GM12878 (cell line): ENCODE measurements around the gene INPP4B. TPM values are rescaled to one million over a fixed set of nuclear protein-coding genes. Genes with fewer than 3 reads are reported as not detected.

Experiments
- DPF2 ChIP-seq: fragments of 450-650 bp; IDR thresholded peaks from 2 replicates; pipeline ENCODE4 v1.6.1; 2017; ENCODE audit warnings: mild to moderate bottlenecking
- ETV6 ChIP-seq, 2 experiments: fragments of 450-650 bp in 1 of 2; IDR thresholded peaks in 1 of 2; conservative IDR thresholded peaks in 1 of 2; 2 replicates each; pipeline ENCODE4 v1.6.1; 2014; ENCODE audit warnings: antibody characterized with exemption in 1 of 2, borderline replicate concordance in 1 of 2, low read depth in 1 of 2, mild to moderate bottlenecking in 1 of 2, moderate library complexity in 1 of 2
- HDAC6 ChIP-seq: fragments of 200-600 bp; sonication (generic); IDR thresholded peaks from one replicate; pipeline ENCODE4 v1.8.0; 2017; ENCODE audit warnings: antibody characterized with exemption; ENCODE audit not compliant: unreplicated experiment
- MEF2A ChIP-seq: IDR thresholded peaks from 2 replicates; pipeline ENCODE4 v1.6.1; 2011; ENCODE audit warnings: low read depth, mild to moderate bottlenecking, low read length, moderate library complexity; ENCODE audit not compliant: insufficient read depth
- NFXL1 ChIP-seq: fragments of 450-650 bp; IDR thresholded peaks from 2 replicates; pipeline ENCODE4 v1.6.1; 2017; ENCODE audit warnings: antibody characterized with exemption, mild to moderate bottlenecking, borderline replicate concordance
- PAX5 ChIP-seq: IDR thresholded peaks from 2 replicates; pipeline ENCODE4 v1.6.1; 2011; ENCODE audit warnings: low read depth, low read length, borderline replicate concordance
- POLR2A ChIP-seq: IDR thresholded peaks from 2 replicates; pipeline ENCODE4 v1.6.1; 2011; ENCODE audit warnings: low read depth, mild to moderate bottlenecking, low read length
- RELA ChIP-seq: fragments of 450-650 bp; IDR thresholded peaks from 2 replicates; pipeline ENCODE4 v1.8.0; 2014; ENCODE audit warnings: borderline replicate concordance; ENCODE audit not compliant: partially characterized antibody
- RFX5 ChIP-seq: IDR thresholded peaks from 2 replicates; pipeline ENCODE4 v1.6.1; 2011; ENCODE audit warnings: low read depth, low read length, improper control_type of control experiment
- SKIL ChIP-seq: fragments of 450-650 bp; IDR thresholded peaks from 2 replicates; pipeline ENCODE4 v1.6.1; 2017; ENCODE audit warnings: mild to moderate bottlenecking, low read depth, inconsistent platforms; ENCODE audit not compliant: poor library complexity, severe bottlenecking
- SREBF2 ChIP-seq: IDR thresholded peaks from 2 replicates; pipeline ENCODE4 v1.6.1; 2012; ENCODE audit warnings: mild to moderate bottlenecking, low read length
- SUPT20H ChIP-seq: IDR thresholded peaks from 2 replicates; pipeline ENCODE4 v1.6.1; 2011; ENCODE audit warnings: low read depth, mild to moderate bottlenecking, low read length, moderate library complexity, borderline replicate concordance; ENCODE audit not compliant: control insufficient read depth
- TCF7 ChIP-seq: IDR thresholded peaks from 2 replicates; pipeline ENCODE4 v1.6.1; 2014; ENCODE audit warnings: antibody characterized with exemption, borderline replicate concordance
- polyA plus RNA-seq, 11 experiments: library from polyadenylated mRNA; depleted of rRNA in 4 of 11; unstranded in 6 of 11; stranded (reverse) in 5 of 11; fragments of >200 nt; fragmentation: Nextera tagmentation in 4 of 11; fragmentation: Illumina TruSeq in 1 of 11; extraction: Ambion mirVana in 4 of 11; extraction: Trizol in 1 of 11; gene quantifications; 1 replicate in 1 of 11; 2 replicates in 10 of 11; pipeline versions ENCODE4 v1.2.1 to v1.2.3, GENCODE V29; 2011 to 2016; ENCODE audit warnings: inconsistent platforms in 2 of 11, missing spikeins in 2 of 11, low read depth in 1 of 11
- total RNA-seq, 4 experiments: library from RNA; depleted of rRNA in 3 of 4; stranded (reverse); fragments of >200 nt in 3 of 4; fragmentation: Illumina TruSeq in 1 of 4; extraction: Trizol in 1 of 4; gene quantifications; 2 replicates each; pipeline versions ENCODE4 v1.2.1 to v1.2.3, GENCODE V29; 2013 to 2021
- TF ChIP-seq, protein P1 (sequence below): fragments of 450-650 bp; IDR thresholded peaks from 2 replicates; pipeline ENCODE4 v1.6.1; 2017; ENCODE audit warnings: mild to moderate bottlenecking, moderate library complexity
- TF ChIP-seq, protein P2 (sequence below): fragments of 450-650 bp; IDR thresholded peaks from 2 replicates; pipeline ENCODE4 v1.6.1; 2017; ENCODE audit warnings: mild to moderate bottlenecking, moderate library complexity
- TF ChIP-seq, protein P3 (sequence below): fragments of 450-650 bp; IDR thresholded peaks from 2 replicates; pipeline ENCODE4 v1.6.1; 2016; ENCODE audit warnings: mild to moderate bottlenecking
- TF ChIP-seq, protein P4 (sequence below): IDR thresholded peaks from 2 replicates; pipeline ENCODE4 v1.6.1; 2011; ENCODE audit warnings: borderline replicate concordance, low read depth, mild to moderate bottlenecking, moderate library complexity, mixed read lengths, low read length; ENCODE audit not compliant: insufficient read depth; ENCODE audit errors: extremely low read length

INPP4B gene
- total and polyA plus RNA-seq, 10 of the 15 experiments (the other 5 are each of a cell fraction or from before 2014, with no cell fraction given): 0.53 to 11.2 (median 0.95) TPM

DNA sequence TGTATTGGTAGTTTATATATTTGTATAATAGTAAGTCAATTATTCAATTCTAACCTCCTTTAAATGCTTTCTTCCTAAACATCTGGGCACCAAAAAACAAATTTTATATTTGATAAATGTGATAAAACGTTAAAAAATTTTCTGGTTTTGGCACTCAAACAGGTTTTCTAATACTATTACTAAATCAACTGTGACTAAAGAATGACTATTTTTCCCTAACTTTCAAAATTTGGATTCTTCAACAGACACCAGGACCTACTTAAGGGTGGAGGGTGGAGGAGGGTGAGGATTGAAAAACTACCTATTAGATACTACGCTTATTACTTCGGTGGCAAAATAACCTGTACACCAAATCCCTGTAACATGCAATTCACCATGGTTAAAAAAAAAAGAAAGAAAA is 654.2 kb downstream of the INPP4B start (continued):
- TF ChIP-seq, protein P1, sequence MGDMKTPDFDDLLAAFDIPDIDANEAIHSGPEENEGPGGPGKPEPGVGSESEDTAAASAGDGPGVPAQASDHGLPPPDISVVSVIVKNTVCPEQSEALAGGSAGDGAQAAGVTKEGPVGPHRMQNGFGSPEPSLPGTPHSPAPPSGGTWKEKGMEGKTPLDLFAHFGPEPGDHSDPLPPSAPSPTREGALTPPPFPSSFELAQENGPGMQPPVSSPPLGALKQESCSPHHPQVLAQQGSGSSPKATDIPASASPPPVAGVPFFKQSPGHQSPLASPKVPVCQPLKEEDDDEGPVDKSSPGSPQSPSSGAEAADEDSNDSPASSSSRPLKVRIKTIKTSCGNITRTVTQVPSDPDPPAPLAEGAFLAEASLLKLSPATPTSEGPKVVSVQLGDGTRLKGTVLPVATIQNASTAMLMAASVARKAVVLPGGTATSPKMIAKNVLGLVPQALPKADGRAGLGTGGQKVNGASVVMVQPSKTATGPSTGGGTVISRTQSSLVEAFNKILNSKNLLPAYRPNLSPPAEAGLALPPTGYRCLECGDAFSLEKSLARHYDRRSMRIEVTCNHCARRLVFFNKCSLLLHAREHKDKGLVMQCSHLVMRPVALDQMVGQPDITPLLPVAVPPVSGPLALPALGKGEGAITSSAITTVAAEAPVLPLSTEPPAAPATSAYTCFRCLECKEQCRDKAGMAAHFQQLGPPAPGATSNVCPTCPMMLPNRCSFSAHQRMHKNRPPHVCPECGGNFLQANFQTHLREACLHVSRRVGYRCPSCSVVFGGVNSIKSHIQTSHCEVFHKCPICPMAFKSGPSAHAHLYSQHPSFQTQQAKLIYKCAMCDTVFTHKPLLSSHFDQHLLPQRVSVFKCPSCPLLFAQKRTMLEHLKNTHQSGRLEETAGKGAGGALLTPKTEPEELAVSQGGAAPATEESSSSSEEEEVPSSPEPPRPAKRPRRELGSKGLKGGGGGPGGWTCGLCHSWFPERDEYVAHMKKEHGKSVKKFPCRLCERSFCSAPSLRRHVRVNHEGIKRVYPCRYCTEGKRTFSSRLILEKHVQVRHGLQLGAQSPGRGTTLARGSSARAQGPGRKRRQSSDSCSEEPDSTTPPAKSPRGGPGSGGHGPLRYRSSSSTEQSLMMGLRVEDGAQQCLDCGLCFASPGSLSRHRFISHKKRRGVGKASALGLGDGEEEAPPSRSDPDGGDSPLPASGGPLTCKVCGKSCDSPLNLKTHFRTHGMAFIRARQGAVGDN: no peak
- TF ChIP-seq, protein P2, sequence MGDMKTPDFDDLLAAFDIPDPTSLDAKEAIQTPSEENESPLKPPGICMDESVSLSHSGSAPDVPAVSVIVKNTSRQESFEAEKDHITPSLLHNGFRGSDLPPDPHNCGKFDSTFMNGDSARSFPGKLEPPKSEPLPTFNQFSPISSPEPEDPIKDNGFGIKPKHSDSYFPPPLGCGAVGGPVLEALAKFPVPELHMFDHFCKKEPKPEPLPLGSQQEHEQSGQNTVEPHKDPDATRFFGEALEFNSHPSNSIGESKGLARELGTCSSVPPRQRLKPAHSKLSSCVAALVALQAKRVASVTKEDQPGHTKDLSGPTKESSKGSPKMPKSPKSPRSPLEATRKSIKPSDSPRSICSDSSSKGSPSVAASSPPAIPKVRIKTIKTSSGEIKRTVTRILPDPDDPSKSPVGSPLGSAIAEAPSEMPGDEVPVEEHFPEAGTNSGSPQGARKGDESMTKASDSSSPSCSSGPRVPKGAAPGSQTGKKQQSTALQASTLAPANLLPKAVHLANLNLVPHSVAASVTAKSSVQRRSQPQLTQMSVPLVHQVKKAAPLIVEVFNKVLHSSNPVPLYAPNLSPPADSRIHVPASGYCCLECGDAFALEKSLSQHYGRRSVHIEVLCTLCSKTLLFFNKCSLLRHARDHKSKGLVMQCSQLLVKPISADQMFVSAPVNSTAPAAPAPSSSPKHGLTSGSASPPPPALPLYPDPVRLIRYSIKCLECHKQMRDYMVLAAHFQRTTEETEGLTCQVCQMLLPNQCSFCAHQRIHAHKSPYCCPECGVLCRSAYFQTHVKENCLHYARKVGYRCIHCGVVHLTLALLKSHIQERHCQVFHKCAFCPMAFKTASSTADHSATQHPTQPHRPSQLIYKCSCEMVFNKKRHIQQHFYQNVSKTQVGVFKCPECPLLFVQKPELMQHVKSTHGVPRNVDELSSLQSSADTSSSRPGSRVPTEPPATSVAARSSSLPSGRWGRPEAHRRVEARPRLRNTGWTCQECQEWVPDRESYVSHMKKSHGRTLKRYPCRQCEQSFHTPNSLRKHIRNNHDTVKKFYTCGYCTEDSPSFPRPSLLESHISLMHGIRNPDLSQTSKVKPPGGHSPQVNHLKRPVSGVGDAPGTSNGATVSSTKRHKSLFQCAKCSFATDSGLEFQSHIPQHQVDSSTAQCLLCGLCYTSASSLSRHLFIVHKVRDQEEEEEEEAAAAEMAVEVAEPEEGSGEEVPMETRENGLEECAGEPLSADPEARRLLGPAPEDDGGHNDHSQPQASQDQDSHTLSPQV: no peak
- TF ChIP-seq RELA: no peak
- no peak for TF ChIP-seq ETV6 (conservative IDR thresholded peaks at IDR 0.05 in 1 of 2, IDR thresholded peaks at IDR 0.05 in 1 of 2; ENCODE audit: borderline replicate concordance in 1 of 2, low read depth in 1 of 2)
- TF ChIP-seq HDAC6: no peak
- TF ChIP-seq NFXL1: no peak
- TF ChIP-seq, protein P3, sequence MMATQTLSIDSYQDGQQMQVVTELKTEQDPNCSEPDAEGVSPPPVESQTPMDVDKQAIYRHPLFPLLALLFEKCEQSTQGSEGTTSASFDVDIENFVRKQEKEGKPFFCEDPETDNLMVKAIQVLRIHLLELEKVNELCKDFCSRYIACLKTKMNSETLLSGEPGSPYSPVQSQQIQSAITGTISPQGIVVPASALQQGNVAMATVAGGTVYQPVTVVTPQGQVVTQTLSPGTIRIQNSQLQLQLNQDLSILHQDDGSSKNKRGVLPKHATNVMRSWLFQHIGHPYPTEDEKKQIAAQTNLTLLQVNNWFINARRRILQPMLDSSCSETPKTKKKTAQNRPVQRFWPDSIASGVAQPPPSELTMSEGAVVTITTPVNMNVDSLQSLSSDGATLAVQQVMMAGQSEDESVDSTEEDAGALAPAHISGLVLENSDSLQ: no peak
- TF ChIP-seq DPF2: no peak
- no peak for TF ChIP-seq MEF2A
- no peak for TF ChIP-seq SKIL
- no peak for TF ChIP-seq PAX5
- TF ChIP-seq RFX5: no peak
- TF ChIP-seq TCF7: no peak
- no peak for TF ChIP-seq SREBF2
- TF ChIP-seq, protein P4, sequence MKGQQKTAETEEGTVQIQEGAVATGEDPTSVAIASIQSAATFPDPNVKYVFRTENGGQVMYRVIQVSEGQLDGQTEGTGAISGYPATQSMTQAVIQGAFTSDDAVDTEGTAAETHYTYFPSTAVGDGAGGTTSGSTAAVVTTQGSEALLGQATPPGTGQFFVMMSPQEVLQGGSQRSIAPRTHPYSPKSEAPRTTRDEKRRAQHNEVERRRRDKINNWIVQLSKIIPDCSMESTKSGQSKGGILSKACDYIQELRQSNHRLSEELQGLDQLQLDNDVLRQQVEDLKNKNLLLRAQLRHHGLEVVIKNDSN: no peak
- TF ChIP-seq POLR2A: no peak
- no peak for TF ChIP-seq SUPT20H
